ENCODE measurements around the gene TPP2. TPM values are rescaled to one million over a fixed set of nuclear protein-coding genes. Genes with fewer than 3 reads are reported as not detected.
A peak's percentile ranks its signal among the peaks of the same experiment; 100 is the strongest.

TPP2 gene
- total and polyA plus RNA-seq, 10 donors = 19.5 to 95.5 (median 55.1) TPM

GRCh38 chr13:102682211-102682610, 85.4 kb downstream of the TPP2 start:
- H3K9me3 ChIP-seq = peaks cover 0 to 7% (median 0%) of the 10 kb centered on the region in 8 donors
- no peak overlapping the region for H3K4me3 ChIP-seq
- no peak for TF ChIP-seq POLR2A (IDR thresholded peaks at IDR 0.05)
- no peak for TF ChIP-seq CTCF (IDR thresholded peaks at IDR 0.05 in 8 of 11, conservative IDR thresholded peaks at IDR 0.05 in 3 of 11)
- no peak for TF ChIP-seq POLR2AphosphoS5 (IDR thresholded peaks at IDR 0.05)
- peaks cover 3 to 33% (median 20%) of the 10 kb centered on the region in 6 donors for H3K36me3 ChIP-seq
- DNase-seq = no peak
- H3K27ac ChIP-seq = no peak overlapping the region
- intact Hi-C loops (cut with DNase I; ENCODE audit: low total_unique reads) = no loop called here
- H3K27me3 ChIP-seq (replicated peaks in 1 of 7) = no peaks in the 10 kb centered on the region
- peaks cover 0 to 12% (median 8%) of the 10 kb centered on the region in 6 donors for H3K4me1 ChIP-seq
- 68 to 78% (median 75%) methylated on average over 4 of the region's 4 CpGs for WGBS, 5 donors

GRCh38 chr13:102682727-102683126, 85.9 kb downstream of the TPP2 start:
- H3K27ac ChIP-seq = no peak overlapping the region
- WGBS, 5 donors = 68 to 82% (median 71%) methylated on average over 3 of the region's 3 CpGs
- DNase-seq = no peak
- H3K27me3 ChIP-seq (replicated peaks in 1 of 7) = no peaks in the 10 kb centered on the region
- no peak overlapping the region for H3K4me3 ChIP-seq
- peaks cover 0 to 7% (median 0%) of the 10 kb centered on the region in 8 donors for H3K9me3 ChIP-seq
- intact Hi-C loops (cut with DNase I; ENCODE audit: low total_unique reads) = no loop called here
- H3K4me1 ChIP-seq = peaks cover 0 to 12% (median 8%) of the 10 kb centered on the region in 6 donors
- no peak for TF ChIP-seq POLR2AphosphoS5 (IDR thresholded peaks at IDR 0.05)
- TF ChIP-seq CTCF (IDR thresholded peaks at IDR 0.05 in 8 of 11, conservative IDR thresholded peaks at IDR 0.05 in 3 of 11) = no peak
- TF ChIP-seq POLR2A (IDR thresholded peaks at IDR 0.05) = no peak
- peaks cover 0 to 28% (median 15%) of the 10 kb centered on the region in 6 donors for H3K36me3 ChIP-seq

GRCh38 chr13:102683637-102684036, 86.9 kb downstream of the TPP2 start:
- Histone ChIP-seq H3K4me3 (no peak overlapping the region), H3K9me3 (peaks cover 0 to 7% (median 0%) of the 10 kb centered on the region in 8 donors), H3K27me3 (replicated peaks in 1 of 7) (peaks cover 0 to 2% (median 0%) of the 10 kb centered on the region in 7 donors), H3K27ac (no peak overlapping the region), H3K4me1 (peaks cover 0 to 12% (median 8%) of the 10 kb centered on the region in 6 donors), H3K36me3 (peaks cover 0 to 19% (median 11%) of the 10 kb centered on the region in 6 donors)
- 74 to 85% (median 76%) methylated on average over 2 of the region's 2 CpGs for WGBS, 5 donors
- intact Hi-C loops (cut with DNase I; ENCODE audit: low total_unique reads) = no loop called here
- DNase-seq = no peak
- TF ChIP-seq CTCF (IDR thresholded peaks at IDR 0.05 in 8 of 11, conservative IDR thresholded peaks at IDR 0.05 in 3 of 11) (no peak), POLR2AphosphoS5 (IDR thresholded peaks at IDR 0.05) (no peak), POLR2A (IDR thresholded peaks at IDR 0.05) (no peak)

GRCh38 chr13:102686024-102686423, 89.2 kb downstream of the TPP2 start:
- 50 to 61% (median 59%) methylated on average over 3 of the region's 3 CpGs for WGBS, 5 donors
- no peak for DNase-seq
- Histone ChIP-seq H3K27me3 (replicated peaks in 1 of 7) (peaks cover 0 to 26% (median 0%) of the 10 kb centered on the region in 7 donors), H3K27ac (no peak overlapping the region), H3K36me3 (no peaks in the 10 kb centered on the region), H3K4me1 (peaks cover 0 to 4% (median 1%) of the 10 kb centered on the region in 6 donors), H3K9me3 (peaks cover 0 to 7% (median 0%) of the 10 kb centered on the region in 8 donors), H3K4me3 (no peak overlapping the region)
- intact Hi-C loops (cut with DNase I; ENCODE audit: low total_unique reads) = no loop called here
- TF ChIP-seq CTCF (IDR thresholded peaks at IDR 0.05 in 8 of 11, conservative IDR thresholded peaks at IDR 0.05 in 3 of 11) (no peak), POLR2AphosphoS5 (IDR thresholded peaks at IDR 0.05) (peak in 1 of 3 donors; percentile 36)
